Hypothalamus (tissue), 51 donors: Measurements from ENCODE around the gene YAE1.
A peak's percentile ranks its signal among the peaks of the same experiment; 100 is the strongest.

Experiments used
- DNase-seq, 51 donors: peaks; one replicate each; lab custom pipeline; 2025; lab: John Stamatoyannopoulos, UW

Gene YAE1

DNA sequence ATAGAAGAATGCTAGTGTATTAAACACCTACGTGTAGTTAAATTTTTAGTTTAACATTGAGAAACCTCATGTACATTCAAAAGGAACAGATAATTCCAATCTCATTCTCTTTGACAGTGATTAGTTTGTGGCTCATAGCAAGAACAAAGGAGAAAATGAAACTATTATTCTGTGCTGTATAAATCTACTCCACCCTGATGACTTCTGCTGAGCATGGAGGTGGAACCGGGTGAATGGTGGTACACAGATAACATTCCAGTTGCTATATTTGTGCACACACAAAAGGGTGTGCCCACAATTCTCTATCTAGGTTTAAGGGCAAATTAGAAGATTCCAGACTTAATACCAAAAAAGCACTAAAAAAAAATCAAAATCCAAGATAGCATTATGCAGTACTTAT is 40.1 kb downstream of the YAE1 start:
- peak in 1 of 51 donors; percentile 21 for DNase-seq

DNA sequence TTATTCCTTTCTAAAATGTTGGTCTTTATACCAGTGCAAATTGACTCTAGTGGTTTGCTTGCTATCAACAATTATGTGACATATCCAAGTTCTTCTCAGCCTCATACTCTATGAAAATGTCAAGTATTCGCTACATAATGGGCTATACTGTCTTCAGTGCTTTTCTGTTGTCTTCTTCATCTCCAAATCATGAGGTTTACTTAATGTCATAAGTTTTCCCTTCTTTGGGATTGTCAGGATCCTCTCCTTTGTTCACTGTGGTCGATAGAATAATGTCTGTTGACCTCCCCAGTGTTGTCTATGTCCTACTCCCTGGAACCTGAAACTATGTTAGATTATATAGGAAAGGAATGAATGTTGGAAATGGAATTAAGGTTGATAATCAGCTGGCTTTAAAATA is 40.7 kb downstream of the YAE1 start:
- no peak for DNase-seq

DNA sequence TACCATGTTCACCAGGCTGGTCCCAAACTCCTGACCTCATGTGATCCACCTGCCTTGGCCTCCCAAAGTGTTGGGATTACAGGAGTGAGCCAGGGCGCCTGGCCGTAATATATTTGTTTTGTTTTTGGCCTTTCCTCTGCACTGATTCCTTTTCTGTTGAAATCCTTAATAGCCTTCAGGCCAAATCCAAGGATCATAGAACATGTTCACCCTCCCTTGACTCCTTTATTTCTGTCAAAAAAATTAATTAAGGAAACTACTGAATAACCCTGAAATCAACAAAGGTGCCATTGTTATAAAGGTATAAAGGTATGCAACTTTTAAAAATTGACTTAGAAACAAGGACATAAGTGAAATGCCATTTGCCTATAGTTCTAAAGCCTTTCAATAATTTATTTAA is 41.7 kb downstream of the YAE1 start:
- DNase-seq = no peak

DNA sequence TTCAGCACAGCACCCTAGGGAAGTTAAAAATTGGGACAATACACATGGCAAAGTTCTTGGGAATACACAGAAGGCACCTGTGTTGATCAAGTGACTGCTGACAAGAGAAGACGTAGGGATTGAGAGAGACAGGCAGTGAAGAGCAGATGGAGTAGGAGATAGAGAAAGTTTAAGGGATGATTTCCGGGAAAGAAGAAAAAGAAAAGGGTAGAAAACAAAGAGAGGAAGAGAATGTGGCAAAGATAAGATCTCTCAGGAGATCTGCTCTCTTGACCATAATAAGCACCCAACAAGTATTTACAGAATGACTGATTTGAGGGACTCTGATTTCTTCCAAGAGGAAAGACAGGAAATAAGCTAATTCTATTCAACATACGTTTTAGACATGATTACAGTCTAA is 42.1 kb downstream of the YAE1 start:
- DNase-seq = no peak

DNA sequence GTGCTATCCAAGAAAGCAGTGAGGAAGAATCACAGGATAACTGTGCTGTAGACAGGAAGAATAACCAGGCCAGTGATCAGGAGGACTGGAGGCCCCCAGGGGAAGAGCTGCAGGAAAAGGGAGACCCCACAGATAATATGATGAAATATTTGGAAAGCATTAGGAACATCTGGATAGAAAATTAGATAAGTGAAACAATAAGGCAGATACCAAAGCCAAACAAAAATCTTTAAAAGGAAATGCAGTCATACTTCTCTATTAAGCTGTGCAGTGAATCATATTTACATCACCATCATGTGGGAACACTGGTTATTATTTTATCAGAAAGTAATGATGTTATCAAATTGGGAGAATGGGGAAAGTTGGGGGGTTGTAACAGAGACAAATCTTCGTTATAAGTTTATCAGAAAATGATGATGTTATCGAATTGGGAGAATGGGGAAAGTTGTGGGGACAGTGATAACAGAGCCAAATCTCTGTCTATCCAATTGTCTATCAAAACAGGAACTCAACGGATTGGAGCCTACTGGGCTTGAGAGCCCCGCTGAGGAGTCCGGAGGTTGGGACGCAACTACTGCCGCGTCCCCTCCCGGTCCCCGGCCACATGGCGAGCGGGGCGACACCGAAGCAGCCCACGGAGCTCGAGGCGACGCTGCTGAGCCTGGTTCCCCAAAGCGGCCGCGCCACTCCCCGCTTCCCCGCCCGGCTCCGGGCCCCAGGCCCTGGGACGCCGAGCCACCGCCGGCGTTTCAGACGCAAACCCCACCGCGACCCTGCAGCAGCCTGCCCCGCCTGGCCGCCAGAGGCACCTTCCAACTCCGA is 43.1 kb downstream of the YAE1 start:
- peak in 2 of 51 donors; percentile 1 to 3 for DNase-seq

DNA sequence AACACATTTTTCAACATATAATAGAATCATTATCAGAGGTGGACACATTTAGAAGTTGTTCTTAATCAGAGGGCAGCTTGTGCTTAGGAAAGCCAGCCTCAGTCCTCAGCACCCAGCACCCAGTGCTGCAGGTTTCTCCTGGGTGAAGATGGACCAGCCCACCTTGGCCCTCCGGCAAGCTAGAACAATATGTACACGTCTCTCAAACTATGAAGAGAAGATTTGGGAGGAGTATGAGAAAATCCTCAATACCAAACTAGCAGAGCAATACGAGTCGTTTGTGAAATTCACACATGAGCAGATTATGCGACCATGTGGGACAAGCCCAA is 43.7 kb downstream of the YAE1 start:
- DNase-seq = no peak

DNA sequence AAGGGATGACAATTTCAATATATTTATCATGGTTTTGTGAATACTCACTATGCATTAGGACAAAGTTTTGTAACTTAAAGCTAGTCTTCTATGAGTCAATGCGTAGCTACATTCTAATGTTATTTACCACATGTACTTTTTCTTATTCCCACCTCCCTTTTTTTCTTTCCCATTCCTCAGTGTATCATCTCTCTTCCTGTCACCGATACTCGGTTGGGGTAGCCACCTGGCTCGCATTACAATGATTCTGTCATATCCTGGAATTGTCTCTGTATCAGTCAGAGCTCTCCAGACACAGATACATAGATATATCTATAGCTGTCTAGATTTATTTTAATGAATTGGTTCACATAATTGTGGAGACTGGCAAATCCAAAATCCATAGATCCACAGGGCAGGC is 47.4 kb downstream of the YAE1 start:
- DNase-seq = no peak

DNA sequence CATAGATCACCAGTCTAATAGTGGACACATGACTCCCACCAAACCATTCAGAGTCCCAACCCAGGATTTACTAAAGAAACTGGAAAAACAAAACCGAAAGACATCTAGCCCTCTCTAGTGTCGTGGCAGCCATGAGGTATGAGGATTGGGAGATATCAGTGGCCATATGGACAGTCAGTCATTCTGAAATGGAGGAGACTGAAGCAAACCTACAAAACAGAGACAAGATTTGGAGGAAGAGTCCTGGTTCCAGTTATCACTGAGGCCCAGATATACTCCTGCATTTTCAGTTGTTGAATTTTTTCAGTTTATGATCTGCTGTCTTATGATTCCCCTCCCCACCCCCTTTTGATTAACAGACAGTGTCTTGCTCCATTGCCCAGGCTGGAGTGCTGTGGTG is 48.1 kb downstream of the YAE1 start:
- no peak for DNase-seq

DNA sequence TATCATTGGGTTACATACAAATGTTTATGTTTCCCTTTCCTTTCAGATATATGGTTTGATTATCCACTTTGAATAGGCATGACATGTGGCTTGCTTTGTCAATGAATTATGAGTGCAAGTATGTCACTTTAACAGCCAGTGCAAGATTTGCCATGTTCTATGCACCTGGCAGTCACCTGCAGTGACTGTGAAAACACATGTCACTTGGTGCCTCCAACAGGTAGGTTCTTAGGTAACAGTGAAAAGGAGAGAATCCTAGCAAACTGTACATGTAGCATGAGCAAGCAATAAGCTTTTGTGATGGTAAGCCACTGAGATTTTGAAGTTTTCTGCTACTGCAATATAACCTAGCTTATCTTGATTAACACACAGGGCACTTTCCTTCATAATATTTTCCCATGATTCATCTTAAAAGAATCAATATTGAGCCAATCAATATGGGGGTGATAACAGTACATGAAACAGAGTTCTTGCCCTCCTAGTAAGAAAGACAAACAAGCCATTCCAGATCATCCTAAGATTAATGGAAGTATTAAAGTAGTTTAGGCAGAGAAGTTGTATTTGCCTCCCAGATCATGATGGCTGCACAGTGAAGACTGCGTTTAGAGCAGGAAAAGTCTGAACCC is 49.3 kb downstream of the YAE1 start:
- DNase-seq = no peak

DNA sequence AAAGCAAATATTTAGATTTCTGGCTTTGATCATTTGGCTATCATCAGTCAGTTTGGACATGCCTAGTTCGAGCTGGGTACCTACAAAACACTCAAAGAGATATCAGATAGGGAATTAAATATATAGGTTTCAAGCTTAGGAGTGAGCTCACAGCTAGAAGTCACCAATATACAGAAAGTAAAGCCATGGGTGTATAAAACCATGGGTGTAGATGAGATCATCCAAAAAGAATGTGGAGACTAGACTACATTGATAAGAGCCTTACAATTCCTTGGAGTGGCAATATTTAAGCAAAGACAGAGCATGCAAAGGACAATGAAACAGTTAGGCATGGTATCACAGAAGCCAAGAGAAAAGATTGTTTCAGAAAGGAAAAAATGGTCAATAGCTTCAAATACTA is 49.9 kb downstream of the YAE1 start:
- no peak for DNase-seq

DNA sequence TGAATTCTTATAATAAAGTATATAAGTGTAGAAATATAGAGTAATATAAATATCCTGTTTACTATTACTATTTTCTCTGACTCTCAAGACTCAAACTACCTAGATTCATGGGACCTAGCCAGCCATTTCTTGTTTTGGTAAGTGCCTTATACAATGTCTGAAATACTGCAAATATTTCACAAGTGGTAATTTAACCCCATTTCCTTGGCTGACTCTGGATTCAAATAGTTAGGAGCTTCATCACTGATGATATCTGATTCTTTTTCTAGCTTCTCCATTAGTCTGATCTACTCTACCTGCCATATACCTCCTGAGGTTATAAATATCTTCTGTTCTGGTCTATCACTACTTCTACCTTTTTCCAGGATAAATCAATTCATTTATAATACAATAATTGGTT is 50.8 kb downstream of the YAE1 start:
- DNase-seq = no peak

DNA sequence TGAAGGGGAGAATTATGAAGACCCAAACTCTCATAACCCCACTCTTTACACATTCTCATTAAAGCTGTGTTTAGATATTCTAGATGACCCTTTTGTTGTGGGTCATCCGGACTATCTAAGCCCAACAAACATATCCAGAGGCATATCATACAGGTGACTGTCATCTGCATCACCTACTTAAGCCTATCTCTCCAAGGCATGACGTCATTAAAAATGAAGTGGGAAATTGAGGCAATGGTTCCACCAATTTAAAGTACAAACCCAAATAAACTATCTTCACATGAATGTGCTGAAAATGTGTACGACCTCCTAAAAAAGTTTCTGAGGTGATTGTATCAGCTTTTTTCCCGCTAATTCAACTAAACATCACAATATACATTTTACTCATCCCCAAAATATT is 52.7 kb downstream of the YAE1 start:
- no peak for DNase-seq

DNA sequence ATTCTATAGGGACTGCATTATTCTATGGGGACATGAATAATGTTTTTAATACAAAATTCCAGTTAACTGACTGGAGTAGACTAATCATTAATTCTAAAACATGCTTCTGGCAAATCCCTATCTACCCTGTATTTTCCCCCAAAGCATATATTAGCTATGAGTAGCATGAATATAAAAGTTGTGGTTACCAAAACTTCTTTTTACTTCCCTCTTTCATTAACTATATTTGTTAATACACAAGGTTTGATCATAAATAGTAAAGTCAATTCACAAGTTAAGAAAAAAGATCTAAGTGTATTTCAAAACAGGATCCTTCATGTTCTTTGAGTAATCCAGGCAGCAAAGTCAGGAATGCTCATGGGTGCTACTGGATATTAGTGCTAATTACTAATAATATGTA is 54.3 kb downstream of the YAE1 start:
- no peak for DNase-seq

DNA sequence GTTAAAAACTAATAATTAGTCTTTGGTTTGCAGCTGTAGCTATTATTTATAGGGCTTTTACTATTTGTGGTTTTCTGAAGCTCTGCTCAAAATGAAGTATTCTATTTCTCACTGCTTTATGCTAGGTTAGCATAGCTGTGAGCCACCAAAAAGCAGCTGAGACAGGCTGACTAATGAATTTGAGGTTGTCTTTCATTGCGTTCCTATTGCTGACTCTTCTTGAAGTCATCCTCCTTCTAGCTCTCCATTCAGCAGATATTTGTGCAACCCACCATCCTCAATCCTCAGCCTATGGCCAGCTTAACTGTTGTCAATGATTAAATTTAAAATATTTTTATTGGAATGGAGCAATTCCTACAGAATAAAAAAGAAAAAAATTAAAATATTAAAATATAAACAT is 55.1 kb downstream of the YAE1 start:
- no peak for DNase-seq

DNA sequence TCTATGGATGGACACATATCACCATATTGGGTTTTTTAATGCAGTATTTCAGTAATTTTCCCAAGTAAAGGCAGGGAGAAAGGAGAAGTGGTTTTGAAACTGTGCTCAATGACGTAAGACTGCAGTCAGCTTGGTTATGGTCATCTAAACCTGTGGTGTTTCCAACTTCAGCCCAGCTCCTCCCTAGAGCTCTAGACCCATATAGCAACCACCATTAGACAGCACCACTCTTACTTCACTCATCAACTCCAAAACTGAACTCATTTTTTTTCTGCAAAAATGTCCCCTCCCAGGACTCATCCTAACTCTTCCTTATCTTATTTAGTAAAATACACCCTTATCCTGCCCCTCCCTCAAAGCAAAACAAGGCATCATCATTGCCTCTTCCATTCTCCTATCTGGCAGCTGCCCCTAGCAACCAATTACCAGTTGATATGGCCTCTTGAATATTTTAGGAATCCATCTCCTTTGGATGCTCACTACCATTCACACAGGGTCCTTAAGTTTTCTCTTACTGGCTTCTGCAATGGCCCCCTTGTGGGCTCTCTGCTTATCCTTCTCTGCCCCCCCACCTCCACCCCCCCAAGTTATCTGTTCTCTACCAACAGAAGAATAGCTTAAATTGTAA is 55.7 kb downstream of the YAE1 start:
- DNase-seq = no peak
